Vagina (tissue), 2 donors: ENCODE data around the gene CCDC150.

Experiments used
- POLR2A ChIP-seq, 2 donors: fragments of 450-650 bp; IDR thresholded peaks; one replicate each; pipeline ENCODE4 v1.6.1; 2017; ENCODE audit warnings: antibody characterized with exemption in 2 of 2, mild to moderate bottlenecking in 2 of 2, moderate library complexity in 2 of 2
- POLR2AphosphoS5 ChIP-seq, 2 donors: sonication (generic); formaldehyde crosslinking; IDR thresholded peaks; one replicate each; pipeline ENCODE4 v1.9.0; 2017; ENCODE audit warnings: antibody characterized with exemption in 2 of 2, mild to moderate bottlenecking in 2 of 2, low read depth in 1 of 2; ENCODE audit not compliant: insufficient read depth in 1 of 2
- TF ChIP-seq, protein P1 (sequence below), 3 experiments: fragments of 450-650 bp in 2 of 3; fragments of 200-600 bp in 1 of 3; sonication (generic) in 1 of 3; IDR thresholded peaks; one replicate each; pipeline ENCODE4 v1.5.1; 2017 to 2019; ENCODE audit warnings: antibody characterized with exemption in 3 of 3, mild to moderate bottlenecking in 2 of 3, moderate library complexity in 2 of 3

DNA sequence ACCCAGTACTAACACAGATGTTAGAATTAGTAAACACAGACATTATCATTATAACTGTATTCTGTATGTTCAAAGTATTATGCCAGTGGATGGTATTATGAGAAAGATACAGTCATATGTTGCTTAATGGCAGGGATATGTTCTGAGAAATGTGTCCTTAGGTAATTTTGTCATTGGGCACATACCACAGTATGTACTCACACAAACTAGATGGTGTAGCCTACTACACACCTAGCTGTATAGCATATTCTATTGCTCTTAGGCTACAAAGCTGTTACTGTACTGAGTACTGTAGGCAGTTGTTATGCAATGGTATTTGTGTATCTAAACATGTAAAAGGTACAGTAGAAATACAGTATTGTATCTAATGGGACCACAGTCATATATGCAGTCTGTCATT is 106.2 kb downstream of the CCDC150 start:
- TF ChIP-seq, protein P1, sequence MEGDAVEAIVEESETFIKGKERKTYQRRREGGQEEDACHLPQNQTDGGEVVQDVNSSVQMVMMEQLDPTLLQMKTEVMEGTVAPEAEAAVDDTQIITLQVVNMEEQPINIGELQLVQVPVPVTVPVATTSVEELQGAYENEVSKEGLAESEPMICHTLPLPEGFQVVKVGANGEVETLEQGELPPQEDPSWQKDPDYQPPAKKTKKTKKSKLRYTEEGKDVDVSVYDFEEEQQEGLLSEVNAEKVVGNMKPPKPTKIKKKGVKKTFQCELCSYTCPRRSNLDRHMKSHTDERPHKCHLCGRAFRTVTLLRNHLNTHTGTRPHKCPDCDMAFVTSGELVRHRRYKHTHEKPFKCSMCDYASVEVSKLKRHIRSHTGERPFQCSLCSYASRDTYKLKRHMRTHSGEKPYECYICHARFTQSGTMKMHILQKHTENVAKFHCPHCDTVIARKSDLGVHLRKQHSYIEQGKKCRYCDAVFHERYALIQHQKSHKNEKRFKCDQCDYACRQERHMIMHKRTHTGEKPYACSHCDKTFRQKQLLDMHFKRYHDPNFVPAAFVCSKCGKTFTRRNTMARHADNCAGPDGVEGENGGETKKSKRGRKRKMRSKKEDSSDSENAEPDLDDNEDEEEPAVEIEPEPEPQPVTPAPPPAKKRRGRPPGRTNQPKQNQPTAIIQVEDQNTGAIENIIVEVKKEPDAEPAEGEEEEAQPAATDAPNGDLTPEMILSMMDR (IDR thresholded peaks at IDR 0.05) = no peak
- TF ChIP-seq POLR2A (IDR thresholded peaks at IDR 0.05) (no peak), POLR2AphosphoS5 (IDR thresholded peaks at IDR 0.05; ENCODE audit: insufficient read depth in 1 of 2, low read depth in 1 of 2) (no peak)
